ENCODE data around the gene MLH1.
"Not testable (repeated sequence)": the region's sequence is repeated elsewhere in the genome, so short reads cannot be mapped to it uniquely, and the experiment has no call there.

Gene MLH1

GRCh38 chr3:36957862-36958686, 35.2 kb upstream of the MLH1 start:
- TF ChIP-seq CTCF (IDR thresholded peaks at IDR 0.05; ENCODE audit: low read length) = no peak; the same call in 1 of the 2 replicates
- no peak for TF ChIP-seq EZH2 (IDR thresholded peaks at IDR 0.05; ENCODE audit: borderline replicate concordance, low read length)
- H3K9ac ChIP-seq (ENCODE audit: low read length) = peak overlapping the region; percentile 22
- H3K79me2 ChIP-seq (ENCODE audit: insufficient read depth, low read length) = no peaks in the 10 kb centered on the region
- H3K36me3 ChIP-seq (ENCODE audit: insufficient read depth, low read length) = no peaks in the 10 kb centered on the region
- peak overlapping the region; percentile 27 for H3K4me3 ChIP-seq (ENCODE audit: low read depth, low read length, poor library complexity, severe bottlenecking)
- H3K9me2 ChIP-seq (ENCODE audit: low read depth, low read length) = no peaks in the 10 kb centered on the region
- H3K4me1 ChIP-seq (ENCODE audit: insufficient read depth, low read length, severe bottlenecking) = peaks cover 16% of the 10 kb centered on the region
- H3K9me3 ChIP-seq (ENCODE audit: low read length) = no peaks in the 10 kb centered on the region
- no peaks in the 10 kb centered on the region for H3K27me3 ChIP-seq (ENCODE audit: insufficient read depth, low read length)
- peak overlapping the region; percentile 90 for H2AFZ ChIP-seq (ENCODE audit: low read length)
- no peaks in the 10 kb centered on the region for H4K20me1 ChIP-seq (ENCODE audit: insufficient read depth, low read length)
- peak overlapping the region; percentile 52 for H3K27ac ChIP-seq (ENCODE audit: low read depth, low read length, poor library complexity, severe bottlenecking)
- peak overlapping the region; percentile 31 for H3K4me2 ChIP-seq (ENCODE audit: low read length)
- no peaks in the 10 kb centered on the region for H3F3A ChIP-seq (ENCODE audit: insufficient read depth, low read length)

GRCh38 chr3:36959821-36960220, 33.5 kb upstream of the MLH1 start:
- no peaks in the 10 kb centered on the region for H3K27me3 ChIP-seq (ENCODE audit: insufficient read depth, low read length)
- H4K20me1 ChIP-seq (ENCODE audit: insufficient read depth, low read length) = no peaks in the 10 kb centered on the region
- no peaks in the 10 kb centered on the region for H3F3A ChIP-seq (ENCODE audit: insufficient read depth, low read length)
- H3K4me2 ChIP-seq (ENCODE audit: low read length) = no peak overlapping the region
- H3K36me3 ChIP-seq (ENCODE audit: insufficient read depth, low read length) = no peaks in the 10 kb centered on the region
- H3K79me2 ChIP-seq (ENCODE audit: insufficient read depth, low read length) = no peaks in the 10 kb centered on the region
- H3K9me3 ChIP-seq (ENCODE audit: low read length) = no peaks in the 10 kb centered on the region
- H3K4me3 ChIP-seq (ENCODE audit: low read depth, low read length, poor library complexity, severe bottlenecking) = no peak overlapping the region
- no peaks in the 10 kb centered on the region for H3K9me2 ChIP-seq (ENCODE audit: low read depth, low read length)
- no peak overlapping the region for H3K27ac ChIP-seq (ENCODE audit: low read depth, low read length, poor library complexity, severe bottlenecking)
- no peak overlapping the region for H2AFZ ChIP-seq (ENCODE audit: low read length)
- H3K9ac ChIP-seq (ENCODE audit: low read length) = no peak overlapping the region
- TF ChIP-seq CTCF (IDR thresholded peaks at IDR 0.05; ENCODE audit: low read length) (no peak), EZH2 (IDR thresholded peaks at IDR 0.05; ENCODE audit: borderline replicate concordance, low read length) (no peak)
- peaks cover 20% of the 10 kb centered on the region for H3K4me1 ChIP-seq (ENCODE audit: insufficient read depth, low read length, severe bottlenecking)

GRCh38 chr3:36960502-36960901, 32.8 kb upstream of the MLH1 start:
- Histone ChIP-seq H3K9me3 (ENCODE audit: low read length) (no peaks in the 10 kb centered on the region), H3K27ac (ENCODE audit: low read depth, low read length, poor library complexity, severe bottlenecking) (no peak overlapping the region), H2AFZ (ENCODE audit: low read length) (peak overlapping the region; percentile 84; the same call in 1 of the 2 replicates), H3K9me2 (ENCODE audit: low read depth, low read length) (no peaks in the 10 kb centered on the region), H3K4me3 (ENCODE audit: low read depth, low read length, poor library complexity, severe bottlenecking) (no peak overlapping the region), H3K79me2 (ENCODE audit: insufficient read depth, low read length) (no peaks in the 10 kb centered on the region), H3K4me2 (ENCODE audit: low read length) (no peak overlapping the region), H3K27me3 (ENCODE audit: insufficient read depth, low read length) (no peaks in the 10 kb centered on the region), H3K9ac (ENCODE audit: low read length) (no peak overlapping the region), H3F3A (ENCODE audit: insufficient read depth, low read length) (no peaks in the 10 kb centered on the region), H4K20me1 (ENCODE audit: insufficient read depth, low read length) (no peaks in the 10 kb centered on the region), H3K4me1 (ENCODE audit: insufficient read depth, low read length, severe bottlenecking) (peaks cover 27% of the 10 kb centered on the region), H3K36me3 (ENCODE audit: insufficient read depth, low read length) (no peaks in the 10 kb centered on the region)
- TF ChIP-seq EZH2 (IDR thresholded peaks at IDR 0.05; ENCODE audit: borderline replicate concordance, low read length) = no peak
- TF ChIP-seq CTCF (IDR thresholded peaks at IDR 0.05; ENCODE audit: low read length) = no peak

- not testable (repeated sequence) for H3K4me2 ChIP-seq (ENCODE audit: low read length); H3F3A ChIP-seq (ENCODE audit: insufficient read depth, low read length); H3K9ac ChIP-seq (ENCODE audit: low read length); H3K27me3 ChIP-seq (ENCODE audit: insufficient read depth, low read length); H3K9me2 ChIP-seq (ENCODE audit: low read depth, low read length); H3K9me3 ChIP-seq (ENCODE audit: low read length); H2AFZ ChIP-seq (ENCODE audit: low read length); H4K20me1 ChIP-seq (ENCODE audit: insufficient read depth, low read length); H3K36me3 ChIP-seq (ENCODE audit: insufficient read depth, low read length); H3K27ac ChIP-seq (ENCODE audit: low read depth, low read length, poor library complexity, severe bottlenecking); H3K79me2 ChIP-seq (ENCODE audit: insufficient read depth, low read length); H3K4me3 ChIP-seq (ENCODE audit: low read depth, low read length, poor library complexity, severe bottlenecking)
- peaks cover 24% of the 10 kb centered on the region for H3K4me1 ChIP-seq (ENCODE audit: insufficient read depth, low read length, severe bottlenecking)
Measured at GRCh38 chr3:36963008-36963407, 30.3 kb upstream of the MLH1 start.
